Sciatic nerve (tissue), 2 donors: ENCODE data around the gene GSS. TPM values are rescaled to one million over a fixed set of nuclear protein-coding genes. Genes with fewer than 3 reads are reported as not detected.

Experiments
- ATAC-seq: fragments of 200-7000 bp; cut with Tn5 transposase; one replicate; pipeline ENCODE4 v1.9.1; 2020; ENCODE audit warnings: mild to moderate bottlenecking, moderate library complexity
- DNase-seq: peaks from one replicate; pipeline ENCODE4 v3.0.0-alpha.2; 2020; ENCODE audit warnings: low spot score
- intact Hi-C: fragments of 100-400 bp; cut with DNase I; formaldehyde crosslinking; loops from one replicate; pipeline ENCODE4 v1.14.2; 2022
- total RNA-seq: library from RNA; stranded (reverse); fragmentation: NEBNext Ultra II Directional; extraction: Animal tissue kit (Norgen Biotek cat#: 25700); gene quantifications from one replicate; pipeline ENCODE4 v1.2.1, GENCODE V29; 2021
- donor health status: DM: no; HTN: no; CAD: no.
- donor health status: DM: no; HTN: no; CAD: no.

Gene GSS
- 17.5 TPM for total RNA-seq

DNA sequence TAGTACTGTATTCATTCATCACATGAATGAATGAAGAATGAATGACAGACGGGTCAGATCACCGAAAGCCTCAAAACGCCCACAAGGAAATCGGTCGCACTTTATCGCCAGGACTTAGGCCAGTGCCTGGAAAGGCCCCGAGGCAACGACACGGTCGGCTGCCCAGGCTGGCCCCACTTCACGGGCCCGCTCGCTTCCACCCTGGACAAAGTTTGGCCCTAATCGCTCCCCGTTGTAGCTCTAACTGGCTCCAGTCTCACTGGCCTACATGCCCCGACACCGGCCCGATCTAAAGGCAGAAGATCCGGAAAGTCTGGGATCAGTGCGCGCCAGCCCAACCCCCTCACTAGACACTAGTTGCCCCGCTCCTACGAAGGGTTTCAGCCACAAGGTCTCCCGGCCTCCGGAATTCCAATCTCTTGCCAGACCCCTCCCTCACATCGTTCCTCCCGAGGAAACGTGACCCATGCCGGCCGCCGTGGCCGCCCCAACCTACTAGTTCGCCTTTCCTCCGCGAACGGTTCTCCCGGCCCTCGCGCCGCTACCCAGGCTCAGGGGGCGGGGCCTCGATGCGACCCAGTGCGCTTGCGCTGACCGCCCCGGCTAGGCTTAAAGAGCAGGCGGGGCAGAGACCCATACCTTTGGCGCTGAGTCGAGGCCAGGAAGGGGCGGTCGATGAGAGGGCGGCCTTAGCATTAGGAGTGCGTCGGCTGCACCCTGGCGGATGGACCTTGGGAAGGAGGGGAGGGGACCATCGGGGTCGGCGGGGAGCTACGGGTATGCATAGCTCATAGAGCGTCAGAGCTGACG is at the start of gene GSS, which contains the start of gene MYH7B:
Gene GSS, minus strand, starts transcription at position 576 of the 810 bp plus-strand sequence. CDS start 3,954 bp downstream, outside the sequence.
Gene MYH7B, plus strand, starts transcription at position 638 of the 810 bp plus-strand sequence. CDS start 22,138 bp downstream, outside the sequence.
- DNase-seq (peak; percentile 99), ATAC-seq (peak; percentile 99)
- intact Hi-C loops: no loop called here

DNA sequence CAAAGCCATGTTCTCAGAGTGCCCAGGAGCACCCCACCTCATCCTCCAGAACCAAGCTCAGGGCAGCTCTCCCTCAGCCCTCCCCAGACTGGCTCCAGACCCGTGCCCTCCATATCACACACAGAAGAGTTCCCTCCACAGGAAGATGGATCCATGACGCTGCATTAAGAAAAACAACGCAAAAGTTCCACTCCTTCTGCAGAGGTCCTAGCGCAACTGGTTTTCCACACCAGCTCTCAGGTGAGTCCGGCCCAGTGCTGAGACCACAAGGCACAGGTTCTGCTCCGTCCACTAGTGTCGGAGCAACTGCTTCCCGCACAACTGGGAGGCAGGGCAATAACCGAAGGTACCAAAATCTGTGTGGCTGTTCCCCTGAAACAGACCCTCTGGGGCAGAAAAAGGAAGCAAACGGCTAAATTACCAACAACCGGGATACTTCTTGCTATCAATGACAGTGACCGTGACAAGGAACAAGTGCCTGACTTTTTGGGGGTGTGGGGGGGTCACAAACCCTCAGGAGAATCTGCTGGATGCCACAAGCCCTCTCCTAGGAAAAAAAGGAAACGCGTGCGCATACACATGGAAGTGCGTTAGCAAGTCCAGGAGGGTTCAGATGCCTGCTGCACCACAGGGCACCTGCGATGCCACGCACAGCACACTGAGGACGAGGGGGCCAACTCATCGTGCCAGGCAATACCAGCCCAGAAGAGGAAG is 49.3 kb upstream of the GSS start:
- intact Hi-C loops: no loop called here
- peak; percentile 34 for DNase-seq

DNA sequence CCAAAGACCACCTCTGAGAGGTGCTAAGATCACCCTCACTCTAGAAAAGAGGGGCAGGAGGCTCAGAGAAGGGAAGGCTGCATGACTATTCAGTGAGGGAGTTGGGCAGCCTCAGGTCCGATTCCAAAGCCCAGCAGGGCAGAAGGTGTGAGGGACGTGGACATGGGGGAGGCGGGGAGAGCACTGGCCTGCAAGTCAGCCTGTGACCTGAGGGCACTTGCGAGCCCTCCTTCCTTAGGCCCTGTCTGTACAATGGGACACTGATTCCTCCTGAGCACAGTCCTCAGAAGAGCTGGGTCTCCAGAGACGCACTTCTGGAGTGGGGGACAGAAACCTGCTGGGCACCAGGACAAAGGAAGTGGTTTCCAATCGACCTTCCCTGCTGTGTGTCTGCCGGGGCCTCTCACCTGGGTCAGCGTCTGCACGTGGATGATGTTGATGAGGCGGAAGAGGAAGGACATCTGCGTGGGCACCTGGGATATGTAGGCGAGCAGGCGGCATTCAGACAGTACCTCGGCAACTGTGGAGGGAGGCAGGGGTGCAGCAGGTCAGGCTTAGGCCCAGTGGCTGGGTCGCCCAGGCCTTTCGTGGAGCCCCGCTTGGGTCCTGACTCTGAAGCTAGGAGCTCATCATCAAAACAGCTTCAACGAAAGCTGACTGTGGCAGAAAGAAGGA is 48.6 kb upstream of the GSS start:
- peak; percentile 50 for DNase-seq
- intact Hi-C loops: no loop called here
- ATAC-seq: no peak

More for the DNA sequence above, 49.3 kb upstream of the GSS start:
- ATAC-seq: no peak

DNA sequence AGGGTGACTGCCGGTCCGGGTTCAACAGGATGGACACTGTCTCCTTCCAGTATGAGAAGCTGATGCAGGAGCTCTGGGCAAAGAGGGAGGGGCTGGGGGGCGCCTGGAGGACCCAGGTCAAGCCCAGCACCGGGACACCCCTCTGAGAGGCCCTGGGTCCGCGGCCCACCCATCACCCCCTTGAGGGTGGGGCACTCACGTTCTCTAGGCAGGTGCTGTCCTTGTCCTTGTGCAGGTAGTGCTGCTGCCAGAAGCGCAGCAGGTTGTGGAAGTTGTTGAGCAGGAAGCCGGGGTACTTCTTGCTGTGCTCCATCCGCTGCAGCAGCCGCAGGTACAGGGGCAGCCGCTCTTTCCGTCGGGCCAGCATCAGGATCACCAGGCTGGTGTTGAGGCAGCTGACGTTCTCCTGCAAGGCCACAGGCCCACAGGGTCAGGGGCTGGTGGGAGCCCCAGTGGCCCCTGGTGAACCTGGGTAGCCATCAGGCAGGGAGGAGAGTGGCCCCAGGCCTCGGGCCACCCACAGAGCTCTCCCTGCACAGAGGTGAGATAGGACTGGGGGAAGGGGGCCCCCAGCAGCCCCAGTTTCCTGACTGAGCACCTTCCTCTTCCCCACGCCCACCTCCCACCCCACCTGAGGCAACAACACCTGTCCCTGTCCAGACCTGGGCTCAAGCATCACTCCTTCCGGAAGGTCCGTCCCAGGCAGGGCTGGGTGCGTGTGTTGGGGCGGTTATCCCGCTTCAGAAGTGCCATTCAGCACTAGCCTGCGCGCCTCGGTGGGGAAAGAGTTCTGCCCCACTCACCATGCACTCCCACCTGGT is 47.8 kb upstream of the GSS start:
- DNase-seq (no peak), ATAC-seq (no peak)
- intact Hi-C loops: no loop called here

DNA sequence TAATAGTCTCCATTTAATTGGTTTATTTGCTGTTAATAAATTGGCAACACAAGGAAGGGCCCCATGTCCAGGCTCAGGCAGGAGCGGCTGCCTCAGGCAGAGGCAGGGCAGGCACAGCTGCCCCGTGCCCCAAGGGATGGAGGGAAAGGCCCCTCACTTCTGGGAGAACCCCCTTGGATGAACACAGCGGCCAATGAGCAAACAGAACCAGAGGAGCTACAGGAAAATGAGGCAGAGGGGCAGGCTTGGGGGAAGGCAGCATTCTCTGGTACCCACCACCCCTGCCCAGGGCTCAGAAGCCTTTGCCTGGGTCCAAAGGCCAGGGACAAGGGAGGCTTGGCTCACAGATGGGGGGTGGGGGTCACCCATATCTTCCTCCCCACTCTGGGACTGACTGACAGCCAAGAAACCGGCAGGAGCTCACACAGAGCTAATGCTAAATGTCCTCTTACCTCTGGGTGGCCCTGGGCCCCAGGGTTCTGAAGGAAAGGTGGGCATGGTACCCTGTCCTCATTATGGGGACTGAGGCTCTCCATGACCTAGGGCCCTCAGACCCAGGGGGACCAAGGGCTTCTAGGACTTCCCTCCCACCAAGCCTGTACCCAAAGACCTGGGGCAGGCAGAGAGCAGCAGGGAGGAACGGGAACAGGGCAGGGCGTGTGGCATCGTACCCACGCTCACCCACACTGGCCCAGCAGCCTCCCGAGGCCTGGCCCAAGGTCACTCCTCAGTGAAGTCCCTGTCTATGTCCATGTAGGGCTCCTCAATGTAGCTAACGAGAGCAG is 47.0 kb upstream of the GSS start:
- no peak for ATAC-seq
- intact Hi-C loops: no loop called here

DNA sequence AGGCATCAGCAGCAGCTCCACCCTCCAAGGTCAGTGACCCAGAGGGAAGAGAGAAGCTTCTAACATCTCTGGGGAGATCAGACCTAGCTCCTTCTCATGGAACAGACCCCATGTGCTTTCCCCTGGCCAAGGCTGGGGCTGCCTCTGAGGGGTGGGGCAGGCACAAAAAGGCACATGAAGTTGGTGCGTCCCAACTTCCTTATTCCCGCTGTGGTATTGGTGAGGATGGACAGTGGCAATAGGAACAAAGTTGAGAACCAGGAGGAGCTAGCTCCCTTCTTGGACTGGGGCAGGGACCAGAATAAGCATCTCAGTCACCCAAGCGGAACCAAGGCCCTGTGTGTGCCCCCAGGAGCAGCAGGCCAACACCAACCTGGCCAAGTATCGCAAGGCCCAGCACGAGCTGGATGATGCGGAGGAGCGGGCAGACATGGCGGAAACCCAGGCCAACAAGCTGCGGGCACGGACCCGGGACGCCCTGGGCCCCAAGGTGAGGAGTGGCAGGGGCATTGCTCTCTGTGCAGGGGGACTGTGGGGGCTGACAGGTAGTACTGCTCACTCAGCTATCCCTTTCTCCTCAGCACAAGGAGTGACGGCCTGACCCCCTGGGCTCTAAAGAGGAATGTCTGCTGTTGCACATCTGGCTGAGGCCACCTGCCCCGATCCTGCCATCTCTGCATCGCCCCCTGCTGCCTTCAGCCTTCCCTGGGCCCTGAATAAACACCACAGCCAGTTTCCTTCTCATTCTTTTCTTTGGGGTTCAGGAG is 46.2 kb upstream of the GSS start:
- DNase-seq: no peak
- intact Hi-C loops: no loop called here
- no peak for ATAC-seq

More for the DNA sequence above, 47.0 kb upstream of the GSS start:
- DNase-seq: no peak

DNA sequence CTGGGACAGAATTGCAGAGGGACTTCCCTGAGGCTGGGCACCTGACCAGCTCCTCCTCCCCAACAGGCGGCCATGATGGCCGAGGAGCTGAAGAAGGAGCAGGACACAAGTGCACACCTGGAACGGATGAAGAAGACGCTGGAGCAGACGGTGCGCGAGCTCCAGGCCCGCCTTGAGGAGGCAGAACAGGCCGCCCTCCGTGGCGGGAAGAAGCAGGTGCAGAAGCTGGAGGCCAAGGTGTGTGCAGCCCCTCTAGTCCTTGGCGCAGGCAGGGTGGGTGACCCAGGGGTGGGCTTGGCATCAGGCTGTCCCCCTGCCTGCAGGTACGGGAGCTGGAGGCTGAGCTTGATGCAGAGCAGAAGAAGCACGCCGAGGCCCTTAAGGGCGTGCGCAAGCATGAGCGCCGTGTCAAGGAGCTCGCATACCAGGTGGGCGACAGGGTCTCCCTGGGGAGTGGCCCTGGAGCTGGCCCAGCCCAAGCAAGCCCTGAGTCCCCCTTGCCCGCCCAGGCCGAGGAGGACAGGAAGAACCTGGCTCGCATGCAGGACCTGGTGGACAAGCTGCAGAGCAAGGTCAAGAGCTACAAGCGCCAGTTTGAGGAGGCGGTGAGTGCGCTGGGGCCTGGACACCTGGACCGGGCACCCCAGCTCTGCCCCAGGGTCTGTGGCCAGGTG is 45.5 kb upstream of the GSS start:
- DNase-seq: no peak
- no peak for ATAC-seq

DNA sequence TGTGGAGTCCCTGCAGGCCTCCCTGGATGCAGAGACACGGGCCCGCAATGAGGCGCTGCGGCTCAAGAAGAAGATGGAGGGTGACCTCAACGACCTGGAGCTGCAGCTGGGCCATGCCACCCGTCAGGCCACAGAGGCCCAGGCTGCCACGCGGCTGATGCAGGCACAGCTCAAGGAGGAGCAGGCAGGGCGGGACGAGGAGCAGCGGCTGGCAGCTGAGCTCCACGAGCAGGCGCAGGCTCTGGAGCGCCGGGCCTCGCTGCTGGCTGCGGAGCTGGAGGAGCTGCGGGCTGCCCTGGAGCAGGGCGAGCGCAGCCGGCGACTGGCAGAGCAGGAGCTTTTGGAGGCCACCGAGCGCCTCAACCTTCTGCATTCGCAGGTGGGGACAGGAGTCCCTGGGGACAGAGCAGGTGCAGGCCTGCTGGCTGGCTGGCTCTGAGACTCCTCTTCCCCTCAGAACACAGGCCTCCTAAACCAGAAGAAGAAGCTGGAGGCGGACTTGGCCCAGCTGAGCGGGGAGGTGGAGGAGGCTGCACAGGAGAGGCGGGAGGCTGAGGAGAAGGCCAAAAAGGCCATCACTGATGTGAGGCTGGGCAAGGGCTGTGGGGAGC is 44.8 kb upstream of the GSS start:
- DNase-seq: no peak
- no peak for ATAC-seq
- intact Hi-C loops: no loop called here

More for the DNA sequence above, 45.5 kb upstream of the GSS start:
- intact Hi-C loops: no loop called here

DNA sequence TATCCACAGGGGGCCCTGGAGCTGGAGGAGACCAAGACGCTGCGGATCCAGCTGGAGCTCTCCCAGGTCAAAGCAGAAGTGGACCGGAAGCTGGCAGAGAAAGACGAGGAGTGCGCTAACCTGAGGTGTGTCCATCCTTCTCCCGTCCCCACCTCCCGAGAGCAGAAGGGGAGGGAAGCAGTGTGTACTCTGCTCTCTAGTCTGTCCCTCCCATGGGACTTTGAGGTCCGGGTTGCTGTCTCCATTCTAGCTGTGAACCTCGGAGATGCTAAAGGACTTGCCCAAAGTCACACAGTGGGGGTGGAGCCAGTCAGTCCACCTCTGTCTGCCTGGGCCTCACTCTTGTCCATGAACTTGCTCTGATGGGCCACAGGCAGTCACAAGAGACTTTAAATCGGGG is 44.2 kb upstream of the GSS start:
- intact Hi-C loops: no loop called here
- no peak for ATAC-seq
- DNase-seq: no peak

DNA sequence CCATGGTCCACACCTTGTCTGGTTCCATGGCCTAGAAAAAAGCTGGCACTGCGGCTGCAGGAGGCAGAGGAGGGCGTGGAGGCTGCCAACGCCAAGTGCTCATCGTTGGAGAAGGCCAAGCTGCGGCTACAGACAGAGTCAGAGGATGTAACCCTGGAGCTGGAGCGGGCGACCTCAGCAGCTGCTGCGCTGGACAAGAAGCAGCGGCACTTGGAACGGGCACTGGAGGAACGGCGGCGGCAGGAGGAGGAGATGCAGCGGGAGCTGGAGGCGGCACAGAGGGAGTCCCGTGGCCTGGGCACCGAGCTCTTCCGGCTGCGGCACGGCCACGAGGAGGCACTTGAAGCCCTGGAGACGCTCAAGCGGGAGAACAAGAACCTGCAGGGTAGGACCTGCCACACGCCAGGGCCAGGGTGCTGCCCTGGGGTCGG is 43.4 kb upstream of the GSS start:
- ATAC-seq (no peak), DNase-seq (no peak)
- intact Hi-C loops: no loop called here

DNA sequence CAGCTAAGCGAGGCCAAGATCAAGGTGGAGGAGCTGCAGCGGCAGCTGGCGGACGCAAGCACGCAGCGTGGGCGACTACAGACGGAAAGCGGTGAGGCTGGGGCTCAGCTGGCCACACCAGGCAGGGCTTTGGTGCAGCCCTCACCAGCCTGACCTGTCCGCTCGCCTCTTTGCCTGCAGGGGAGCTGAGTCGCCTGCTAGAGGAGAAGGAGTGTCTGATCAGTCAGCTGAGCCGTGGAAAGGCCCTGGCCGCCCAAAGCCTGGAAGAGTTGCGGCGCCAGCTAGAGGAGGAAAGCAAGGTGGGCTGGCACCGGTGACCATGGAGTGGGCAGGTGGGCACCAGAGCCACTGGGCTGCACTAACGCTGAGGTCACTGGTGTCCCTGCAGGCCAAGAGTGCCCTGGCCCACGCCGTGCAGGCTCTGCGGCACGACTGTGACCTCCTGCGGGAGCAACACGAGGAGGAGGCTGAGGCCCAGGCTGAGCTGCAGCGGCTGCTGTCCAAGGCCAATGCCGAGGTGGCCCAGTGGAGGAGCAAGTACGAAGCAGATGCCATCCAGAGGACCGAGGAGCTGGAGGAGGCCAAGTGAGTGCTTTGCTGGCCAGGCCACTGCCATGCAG is 42.8 kb upstream of the GSS start:
- ATAC-seq: no peak
- DNase-seq: no peak
- intact Hi-C loops: no loop called here

DNA sequence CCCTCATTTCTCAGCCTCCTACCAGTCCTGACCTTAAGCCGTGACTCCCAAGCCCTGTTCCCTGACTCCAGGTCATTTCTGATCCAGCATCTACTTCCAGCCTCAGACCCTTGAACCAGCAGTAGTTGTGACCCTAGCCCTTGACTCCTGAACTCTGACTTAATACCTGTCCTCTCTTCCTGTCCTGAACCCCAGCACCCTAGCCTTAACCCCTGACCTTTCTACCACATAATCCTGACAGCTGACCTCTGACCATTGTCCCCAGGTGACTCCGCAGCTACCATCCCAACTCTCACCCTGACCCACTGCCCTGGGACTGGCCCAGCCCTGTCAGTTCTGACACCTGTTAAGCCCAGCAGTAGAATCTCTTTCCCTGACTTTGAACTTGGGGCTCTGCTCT is 42.2 kb upstream of the GSS start:
- DNase-seq (no peak), ATAC-seq (no peak)
- intact Hi-C loops: no loop called here

DNA sequence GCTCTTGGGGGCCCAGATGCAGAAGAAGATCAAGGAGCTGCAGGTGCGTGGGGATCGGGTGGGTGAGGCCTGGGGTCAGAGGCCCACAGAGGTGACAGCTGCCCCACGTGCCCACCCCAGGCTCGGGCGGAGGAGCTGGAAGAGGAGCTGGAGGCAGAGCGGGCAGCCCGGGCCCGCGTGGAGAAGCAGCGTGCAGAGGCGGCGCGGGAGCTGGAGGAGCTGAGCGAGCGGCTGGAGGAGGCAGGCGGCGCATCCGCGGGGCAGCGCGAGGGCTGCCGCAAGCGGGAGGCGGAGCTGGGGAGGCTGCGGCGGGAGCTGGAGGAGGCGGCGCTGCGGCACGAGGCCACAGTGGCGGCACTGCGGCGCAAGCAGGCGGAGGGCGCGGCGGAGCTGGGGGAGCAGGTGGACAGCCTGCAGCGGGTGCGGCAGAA is 41.5 kb upstream of the GSS start:
- intact Hi-C loops: no loop called here
- peak; percentile 71 for ATAC-seq
- peak; percentile 76 for DNase-seq

DNA sequence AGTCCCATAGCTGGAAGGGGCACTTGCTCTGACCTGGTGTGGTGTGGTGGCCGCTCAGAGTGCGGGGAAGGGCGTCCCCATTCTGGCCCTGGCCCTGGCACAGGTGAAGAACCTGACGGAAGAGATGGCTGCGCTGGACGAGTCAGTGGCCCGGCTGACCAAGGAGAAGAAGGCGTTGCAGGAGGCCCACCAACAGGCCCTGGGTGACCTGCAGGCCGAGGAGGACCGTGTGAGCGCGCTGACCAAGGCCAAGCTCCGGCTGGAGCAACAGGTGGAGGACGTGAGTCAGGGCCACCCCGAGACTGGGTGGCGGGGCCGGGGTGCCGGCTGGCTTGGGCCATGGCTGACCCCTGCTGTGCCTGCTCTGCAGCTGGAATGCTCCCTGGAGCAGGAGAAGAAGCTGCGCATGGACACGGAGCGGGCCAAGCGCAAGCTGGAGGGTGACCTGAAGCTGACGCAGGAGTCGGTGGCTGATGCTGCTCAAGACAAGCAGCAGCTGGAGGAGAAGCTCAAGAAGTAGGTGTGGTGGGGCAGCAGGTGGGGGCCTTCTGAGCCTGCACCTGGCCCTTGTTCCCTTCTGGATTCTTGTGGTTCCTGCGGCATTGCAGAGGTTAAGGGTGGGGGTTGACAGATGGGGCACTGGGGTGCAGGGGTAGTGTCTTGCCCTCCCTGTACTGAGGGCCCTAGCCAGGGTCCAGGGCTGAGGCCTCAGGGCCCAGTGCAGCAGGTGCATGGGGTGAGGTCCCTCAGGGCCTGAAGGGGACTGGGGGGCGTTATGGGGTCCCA is 40.8 kb upstream of the GSS start:
- no peak for DNase-seq

DNA sequence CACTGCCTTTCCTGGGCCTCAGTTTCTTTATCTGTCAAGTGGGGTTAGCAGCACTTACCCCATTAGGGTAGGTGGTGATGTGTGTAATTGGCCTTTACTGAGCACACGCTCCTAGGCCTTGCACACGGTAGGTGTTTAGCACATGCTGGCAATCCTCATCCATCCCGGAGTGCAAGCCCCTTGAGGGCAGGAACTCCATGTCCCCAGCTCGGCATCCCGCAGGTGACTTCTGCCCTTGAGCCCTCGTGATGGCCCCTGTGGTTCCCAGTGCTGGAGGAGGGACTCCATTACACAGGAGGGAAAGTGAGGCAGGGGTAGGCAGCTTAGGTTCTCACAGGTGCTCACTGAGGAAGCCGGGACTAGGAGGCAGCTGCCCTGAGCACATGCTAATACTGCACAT is 40.1 kb upstream of the GSS start:
- no peak for ATAC-seq
- intact Hi-C loops: no loop called here
- DNase-seq: no peak

More for the DNA sequence above, 40.8 kb upstream of the GSS start:
- no peak for ATAC-seq
- intact Hi-C loops: no loop called here
